ENCODE measurements around the gene HPCA.

- TF ChIP-seq CTCF (IDR thresholded peaks at IDR 0.05; ENCODE audit: insufficient read depth, low read depth, low read length) (no peak), EZH2 (IDR thresholded peaks at IDR 0.05; ENCODE audit: insufficient read depth, low read length) (no peak)
Measured at GRCh38 chr1:32867671-32868070, 18.6 kb upstream of the HPCA start.
